ENCODE data around the gene CREB3L4. TPM values are rescaled to one million over a fixed set of nuclear protein-coding genes. Genes with fewer than 3 reads are reported as not detected.

CREB3L4 gene
- total and polyA plus RNA-seq, 2 of the 13 experiments (the other 11 are each of a cell fraction or from before 2014, with no cell fraction given), result 9.9 to 18.7 TPM

DNA sequence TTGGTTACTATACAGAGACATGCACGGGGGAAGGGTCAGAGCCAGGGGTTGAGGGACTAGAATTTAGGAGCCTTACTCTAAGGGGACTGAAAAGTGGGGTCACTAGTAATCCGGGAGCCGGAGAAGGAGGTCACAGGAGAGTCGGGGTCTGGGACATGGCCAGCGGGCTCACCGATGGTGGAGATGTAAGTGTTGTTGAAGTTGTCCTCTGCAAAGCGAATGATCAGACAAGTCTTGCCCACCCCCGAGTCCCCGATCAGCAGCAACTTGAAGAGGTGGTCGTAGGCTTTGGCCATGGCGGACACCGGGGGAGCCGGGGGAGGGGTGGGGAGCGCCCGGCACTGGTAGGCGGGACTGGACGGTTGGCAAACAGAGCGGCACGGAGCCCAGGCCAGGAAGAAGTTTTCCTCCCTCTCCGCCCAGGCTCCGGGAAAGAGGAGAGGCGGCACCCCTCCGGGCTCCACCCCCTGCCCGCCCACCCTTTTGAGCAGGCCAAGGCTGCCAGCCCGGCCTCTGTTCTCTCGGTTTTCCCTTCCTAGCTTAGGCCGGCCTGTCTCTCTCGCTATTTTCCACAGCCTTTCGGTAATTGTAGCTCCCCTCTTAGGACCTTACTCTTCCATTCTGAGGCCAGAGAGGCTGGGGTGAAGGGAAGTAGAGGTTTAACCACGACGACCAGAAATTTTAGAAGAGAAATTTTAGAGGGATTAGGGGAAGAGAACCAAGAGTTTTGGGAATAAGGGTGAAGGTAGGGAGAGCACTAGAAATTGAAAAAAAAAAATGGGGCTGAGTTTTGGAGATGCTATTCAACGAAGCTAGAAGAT, 18.4 kb downstream of the CREB3L4 start, which contains the start of gene RAB13 (continued):
- TF ChIP-seq HCFC1 (IDR thresholded peaks at IDR 0.05; ENCODE audit: low read depth, low read length), result no peak
- TF ChIP-seq, protein P1, sequence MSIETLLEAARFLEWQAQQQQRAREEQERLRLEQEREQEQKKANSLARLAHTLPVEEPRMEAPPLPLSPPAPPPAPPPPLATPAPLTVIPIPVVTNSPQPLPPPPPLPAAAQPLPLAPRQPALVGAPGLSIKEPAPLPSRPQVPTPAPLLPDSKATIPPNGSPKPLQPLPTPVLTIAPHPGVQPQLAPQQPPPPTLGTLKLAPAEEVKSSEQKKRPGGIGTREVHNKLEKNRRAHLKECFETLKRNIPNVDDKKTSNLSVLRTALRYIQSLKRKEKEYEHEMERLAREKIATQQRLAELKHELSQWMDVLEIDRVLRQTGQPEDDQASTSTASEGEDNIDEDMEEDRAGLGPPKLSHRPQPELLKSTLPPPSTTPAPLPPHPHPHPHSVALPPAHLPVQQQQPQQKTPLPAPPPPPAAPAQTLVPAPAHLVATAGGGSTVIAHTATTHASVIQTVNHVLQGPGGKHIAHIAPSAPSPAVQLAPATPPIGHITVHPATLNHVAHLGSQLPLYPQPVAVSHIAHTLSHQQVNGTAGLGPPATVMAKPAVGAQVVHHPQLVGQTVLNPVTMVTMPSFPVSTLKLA (IDR thresholded peaks at IDR 0.05), result no peak
- no peak for TF ChIP-seq NPAS2 (CRISPR knock-in tag; IDR thresholded peaks at IDR 0.05; ENCODE audit: borderline replicate concordance)
- no peak for TF ChIP-seq CBFB (CRISPR knock-in tag; IDR thresholded peaks at IDR 0.05)
- TF ChIP-seq, protein P2, sequence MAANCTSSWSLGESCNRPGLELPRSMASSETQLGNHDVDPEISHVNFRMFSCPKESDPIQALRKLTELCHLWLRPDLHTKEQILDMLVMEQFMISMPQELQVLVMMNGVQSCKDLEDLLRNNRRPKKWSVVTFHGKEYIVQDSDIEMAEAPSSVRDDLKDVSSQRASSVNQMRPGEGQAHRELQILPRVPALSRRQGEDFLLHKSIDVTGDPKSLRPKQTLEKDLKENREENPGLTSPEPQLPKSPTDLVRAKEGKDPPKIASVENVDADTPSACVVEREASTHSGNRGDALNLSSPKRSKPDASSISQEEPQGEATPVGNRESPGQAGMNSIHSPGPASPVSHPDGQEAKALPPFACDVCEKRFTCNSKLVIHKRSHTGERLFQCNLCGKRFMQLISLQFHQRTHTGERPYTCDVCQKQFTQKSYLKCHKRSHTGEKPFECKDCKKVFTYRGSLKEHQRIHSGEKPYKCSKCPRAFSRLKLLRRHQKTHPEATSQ (CRISPR knock-in tag; IDR thresholded peaks at IDR 0.05; ENCODE audit: borderline replicate concordance), result no peak
- TF ChIP-seq ZNF558 (CRISPR knock-in tag; IDR thresholded peaks at IDR 0.05; ENCODE audit: borderline replicate concordance), result 0 out of 2 replicates have a peak, but pooled peaks have one; percentile 21
- TF ChIP-seq ATF7 (IDR thresholded peaks at IDR 0.05), result no peak
- 0 out of 2 replicates have a peak, but pooled peaks have one; percentile 25 for TF ChIP-seq ATF7 (CRISPR knock-in tag; IDR thresholded peaks at IDR 0.05)
- TF ChIP-seq, protein P3, sequence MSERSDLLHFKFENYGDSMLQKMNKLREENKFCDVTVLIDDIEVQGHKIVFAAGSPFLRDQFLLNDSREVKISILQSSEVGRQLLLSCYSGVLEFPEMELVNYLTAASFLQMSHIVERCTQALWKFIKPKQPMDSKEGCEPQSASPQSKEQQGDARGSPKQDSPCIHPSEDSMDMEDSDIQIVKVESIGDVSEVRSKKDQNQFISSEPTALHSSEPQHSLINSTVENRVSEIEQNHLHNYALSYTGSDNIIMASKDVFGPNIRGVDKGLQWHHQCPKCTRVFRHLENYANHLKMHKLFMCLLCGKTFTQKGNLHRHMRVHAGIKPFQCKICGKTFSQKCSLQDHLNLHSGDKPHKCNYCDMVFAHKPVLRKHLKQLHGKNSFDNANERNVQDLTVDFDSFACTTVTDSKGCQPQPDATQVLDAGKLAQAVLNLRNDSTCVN (CRISPR knock-in tag; IDR thresholded peaks at IDR 0.05; ENCODE audit: borderline replicate concordance), result no peak
- TF ChIP-seq ZNF264 (CRISPR knock-in tag; IDR thresholded peaks at IDR 0.05), result no peak
- 0 out of 2 replicates have a peak, but pooled peaks have one; percentile 29 for TF ChIP-seq ZNF724P (CRISPR knock-in tag; IDR thresholded peaks at IDR 0.05; ENCODE audit: borderline replicate concordance)
- TF ChIP-seq, protein P4, sequence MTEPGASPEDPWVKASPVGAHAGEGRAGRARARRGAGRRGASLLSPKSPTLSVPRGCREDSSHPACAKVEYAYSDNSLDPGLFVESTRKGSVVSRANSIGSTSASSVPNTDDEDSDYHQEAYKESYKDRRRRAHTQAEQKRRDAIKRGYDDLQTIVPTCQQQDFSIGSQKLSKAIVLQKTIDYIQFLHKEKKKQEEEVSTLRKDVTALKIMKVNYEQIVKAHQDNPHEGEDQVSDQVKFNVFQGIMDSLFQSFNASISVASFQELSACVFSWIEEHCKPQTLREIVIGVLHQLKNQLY (CRISPR knock-in tag; IDR thresholded peaks at IDR 0.05), result no peak

Measured in HepG2 (cell line).